Thoracic aorta (tissue), 2 donors: Measurements from ENCODE around the gene EIF4A3. TPM values are rescaled to one million over a fixed set of nuclear protein-coding genes. Genes with fewer than 3 reads are reported as not detected.

Experiments
- ATAC-seq: fragments of 150-250 bp; one replicate; pipeline ENCODE4 v1.8.0; 2017; ENCODE audit warnings: low read depth; ENCODE audit not compliant: insufficient number of reproducible peaks, low FRiP score
- DNase-seq: peaks from one replicate; pipeline ENCODE4 v3.0.0-alpha.2; 2020; ENCODE audit warnings: low spot score
- H3K27ac ChIP-seq, 2 donors: fragments of 200-600 bp; sonication (generic); 1 replicate in 1 of 2; 2 replicates in 1 of 2; pipeline ENCODE4 v1.5.1; 2016; ENCODE audit warnings: mild to moderate bottlenecking in 2 of 2, moderate library complexity in 2 of 2
- H3K27me3 ChIP-seq: fragments of 200-600 bp; sonication (generic); replicated peaks from 2 replicates; pipeline ENCODE4 v1.6.0; 2016; ENCODE audit warnings: mild to moderate bottlenecking; ENCODE audit not compliant: insufficient read depth
- H3K36me3 ChIP-seq: fragments of 200-600 bp; sonication (generic); one replicate; pipeline ENCODE4 v1.5.1; 2016
- H3K4me1 ChIP-seq, 2 donors: fragments of 200-600 bp; sonication (generic); 1 replicate in 1 of 2; 2 replicates in 1 of 2; pipeline versions ENCODE4 v1.5.1 to v1.6.0; 2016; ENCODE audit warnings: low read depth in 2 of 2, mild to moderate bottlenecking in 1 of 2; ENCODE audit not compliant: control insufficient read depth in 1 of 2
- H3K4me3 ChIP-seq: fragments of 200-600 bp; sonication (generic); 2 replicates; pipeline ENCODE4 v1.5.1; 2016; ENCODE audit warnings: mild to moderate bottlenecking
- H3K9me3 ChIP-seq: fragments of 200-600 bp; sonication (generic); 2 replicates; pipeline ENCODE4 v1.5.1; 2016
- total RNA-seq, 2 donors: library from RNA; depleted of rRNA; stranded (reverse); fragments of >200 nt; gene quantifications; one replicate each; pipeline versions ENCODE4 v1.1.0 to v1.2.3, GENCODE V29; 2016
- TF ChIP-seq, protein P1 (sequence below): fragments of 200-600 bp; sonication (generic); IDR thresholded peaks from one replicate; pipeline ENCODE4 v1.5.1; 2019; ENCODE audit warnings: antibody characterized with exemption

The EIF4A3 gene
- total RNA-seq, 2 donors from 2014 or later, result 32.6 to 39.4 TPM

DNA sequence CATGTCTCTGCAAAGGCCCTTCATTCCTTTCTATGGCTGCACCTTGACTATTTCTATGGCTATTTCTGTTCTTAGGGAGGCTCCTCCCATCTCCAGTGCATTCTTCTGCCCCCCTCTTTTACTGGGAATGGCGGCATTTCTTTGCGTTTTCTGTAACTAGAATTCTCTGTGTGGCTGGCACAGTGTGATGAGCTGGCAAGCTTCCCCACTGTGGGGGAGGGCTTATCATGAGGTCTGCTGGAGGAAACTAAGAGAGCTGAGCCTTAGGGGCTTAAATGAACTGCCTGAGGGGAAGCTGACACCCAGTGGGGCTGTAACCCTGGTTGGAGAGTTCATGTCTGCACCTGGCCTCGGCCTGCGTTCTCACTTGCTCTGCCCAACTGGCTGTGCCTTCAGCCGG lies 21.4 kb upstream of the EIF4A3 start:
- no peaks in the 10 kb centered on the region for H3K9me3 ChIP-seq
- no peaks in the 10 kb centered on the region for H3K27me3 ChIP-seq
- TF ChIP-seq, protein P1, sequence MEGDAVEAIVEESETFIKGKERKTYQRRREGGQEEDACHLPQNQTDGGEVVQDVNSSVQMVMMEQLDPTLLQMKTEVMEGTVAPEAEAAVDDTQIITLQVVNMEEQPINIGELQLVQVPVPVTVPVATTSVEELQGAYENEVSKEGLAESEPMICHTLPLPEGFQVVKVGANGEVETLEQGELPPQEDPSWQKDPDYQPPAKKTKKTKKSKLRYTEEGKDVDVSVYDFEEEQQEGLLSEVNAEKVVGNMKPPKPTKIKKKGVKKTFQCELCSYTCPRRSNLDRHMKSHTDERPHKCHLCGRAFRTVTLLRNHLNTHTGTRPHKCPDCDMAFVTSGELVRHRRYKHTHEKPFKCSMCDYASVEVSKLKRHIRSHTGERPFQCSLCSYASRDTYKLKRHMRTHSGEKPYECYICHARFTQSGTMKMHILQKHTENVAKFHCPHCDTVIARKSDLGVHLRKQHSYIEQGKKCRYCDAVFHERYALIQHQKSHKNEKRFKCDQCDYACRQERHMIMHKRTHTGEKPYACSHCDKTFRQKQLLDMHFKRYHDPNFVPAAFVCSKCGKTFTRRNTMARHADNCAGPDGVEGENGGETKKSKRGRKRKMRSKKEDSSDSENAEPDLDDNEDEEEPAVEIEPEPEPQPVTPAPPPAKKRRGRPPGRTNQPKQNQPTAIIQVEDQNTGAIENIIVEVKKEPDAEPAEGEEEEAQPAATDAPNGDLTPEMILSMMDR, result no peak
- no peak overlapping the region for H3K4me3 ChIP-seq
- ATAC-seq, result no peak
- H3K4me1 ChIP-seq, result no peaks in the 10 kb centered on the region
- no peak for DNase-seq
- no peaks in the 10 kb centered on the region for H3K36me3 ChIP-seq
- H3K27ac ChIP-seq, result no peak overlapping the region

- no peak overlapping the region for H3K4me3 ChIP-seq
- TF ChIP-seq, protein P1, result no peak
- no peaks in the 10 kb centered on the region for H3K9me3 ChIP-seq
- ATAC-seq (no peak), DNase-seq (no peak)
- no peaks in the 10 kb centered on the region for H3K36me3 ChIP-seq
- H3K27me3 ChIP-seq, result no peaks in the 10 kb centered on the region
- no peaks in the 10 kb centered on the region for H3K4me1 ChIP-seq
- H3K27ac ChIP-seq, result no peak overlapping the region
These were observed 19.5 kb upstream of the EIF4A3 start for GRCh38 chr17:80166446-80166845.

DNA sequence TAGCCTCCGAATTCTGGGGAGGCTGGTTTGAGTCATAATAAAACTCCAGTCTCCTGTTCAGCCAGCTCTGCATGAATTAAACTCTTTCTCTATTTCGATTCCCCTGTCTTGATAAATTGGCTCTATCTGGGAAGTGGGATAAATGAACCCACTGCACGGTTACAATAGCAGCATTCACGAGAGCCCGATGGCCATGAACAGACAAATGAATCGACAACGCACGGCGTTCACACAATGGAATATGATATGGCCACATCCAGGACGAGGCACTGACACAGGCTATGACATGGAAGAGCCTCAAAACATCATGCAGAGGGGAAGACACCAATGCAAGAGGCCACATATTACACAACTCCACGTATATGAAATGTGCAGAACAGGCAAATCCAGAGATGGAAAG lies 17.3 kb upstream of the EIF4A3 start:
- Histone ChIP-seq H3K4me1 (no peaks in the 10 kb centered on the region), H3K9me3 (no peaks in the 10 kb centered on the region), H3K4me3 (no peak overlapping the region), H3K36me3 (no peaks in the 10 kb centered on the region), H3K27me3 (no peaks in the 10 kb centered on the region), H3K27ac (no peak overlapping the region)
- DNase-seq, result no peak
- no peak for ATAC-seq
- TF ChIP-seq, protein P1, result no peak

DNA sequence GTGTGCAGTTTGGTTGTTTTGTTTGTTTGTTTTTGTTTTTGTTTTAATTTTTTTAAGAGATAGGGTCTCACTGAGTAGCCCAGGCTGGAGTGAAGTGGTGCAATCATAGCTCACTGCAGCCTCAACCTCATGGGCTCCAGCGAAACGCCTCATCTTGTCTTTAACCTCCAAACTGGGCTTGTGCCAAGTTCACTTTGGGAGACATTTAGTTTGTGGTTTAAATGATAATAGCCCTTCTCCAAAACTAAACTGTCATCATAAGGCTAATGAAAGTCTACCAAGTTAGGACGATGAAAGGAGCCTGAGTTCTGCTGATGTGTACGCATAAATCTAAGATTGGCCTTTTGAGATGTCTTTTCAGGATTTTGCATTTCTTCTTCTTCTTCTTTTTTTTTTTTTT lies 16.4 kb upstream of the EIF4A3 start:
- Histone ChIP-seq H3K4me3 (no peak overlapping the region), H3K4me1 (no peaks in the 10 kb centered on the region), H3K36me3 (no peaks in the 10 kb centered on the region), H3K27me3 (no peaks in the 10 kb centered on the region), H3K9me3 (no peaks in the 10 kb centered on the region), H3K27ac (no peak overlapping the region)
- ATAC-seq, result no peak
- no peak for DNase-seq
- TF ChIP-seq, protein P1, result no peak

- no peak overlapping the region for H3K27ac ChIP-seq
- H3K4me1 ChIP-seq, result no peaks in the 10 kb centered on the region
- no peaks in the 10 kb centered on the region for H3K36me3 ChIP-seq
- no peak for DNase-seq
- H3K27me3 ChIP-seq, result no peaks in the 10 kb centered on the region
- no peak overlapping the region for H3K4me3 ChIP-seq
- TF ChIP-seq, protein P1, result no peak
- H3K9me3 ChIP-seq, result no peaks in the 10 kb centered on the region
- no peak for ATAC-seq
These were observed 13.6 kb upstream of the EIF4A3 start for GRCh38 chr17:80160536-80160935.
